Sigmoid colon (tissue), 4 donors: ENCODE data around the gene NT5DC3.

ENCODE experiments used
- EP300 ChIP-seq, 4 donors: sonication (generic); formaldehyde crosslinking; IDR thresholded peaks; one replicate each; pipeline ENCODE4 v1.6.1; 2017; ENCODE audit warnings: antibody characterized with exemption in 4 of 4
- POLR2A ChIP-seq, 2 donors: fragments of 450-650 bp; IDR thresholded peaks; one replicate each; pipeline ENCODE4 v1.6.1; 2016; ENCODE audit warnings: antibody characterized with exemption in 2 of 2, mild to moderate bottlenecking in 2 of 2, moderate library complexity in 2 of 2
- POLR2AphosphoS5 ChIP-seq, 4 donors: sonication (generic); formaldehyde crosslinking; IDR thresholded peaks; one replicate each; pipeline ENCODE4 v1.6.1; 2017; ENCODE audit warnings: antibody characterized with exemption in 4 of 4
- TF ChIP-seq, protein P1 (sequence below), 4 experiments: fragments of 450-650 bp in 3 of 4; fragments of 200-600 bp in 1 of 4; IDR thresholded peaks; one replicate each; pipeline ENCODE4 v1.5.1; 2016 to 2019; ENCODE audit warnings: antibody characterized with exemption in 4 of 4, mild to moderate bottlenecking in 3 of 4, moderate library complexity in 2 of 4

DNA sequence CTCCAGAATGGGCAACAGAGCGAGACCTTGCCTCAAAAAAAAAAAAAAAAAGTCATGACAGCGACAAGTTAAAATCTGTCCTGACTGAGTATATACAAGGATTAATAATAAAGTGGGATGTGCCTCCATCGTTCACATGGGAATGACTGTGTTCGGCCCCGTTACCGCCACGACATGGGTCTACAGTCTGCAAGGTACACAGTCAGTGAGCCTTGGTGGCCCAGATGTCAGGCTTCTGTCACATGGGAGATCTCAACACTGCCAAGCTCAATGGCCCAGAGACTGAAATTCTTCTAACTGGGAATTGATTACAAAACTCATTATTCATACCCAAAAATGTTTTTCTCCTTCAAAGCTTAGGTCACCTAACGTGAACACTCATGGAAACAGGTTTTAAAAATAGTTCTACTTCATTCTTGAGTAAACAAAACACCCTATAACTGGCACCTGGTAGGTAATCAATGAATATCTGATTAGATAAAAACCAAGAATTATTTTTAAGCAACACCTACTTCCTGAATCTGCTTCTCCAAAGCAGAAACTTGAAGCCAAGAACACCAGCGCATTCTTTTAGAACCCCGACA, 66.0 kb downstream of the NT5DC3 start:
- TF ChIP-seq, protein P1, sequence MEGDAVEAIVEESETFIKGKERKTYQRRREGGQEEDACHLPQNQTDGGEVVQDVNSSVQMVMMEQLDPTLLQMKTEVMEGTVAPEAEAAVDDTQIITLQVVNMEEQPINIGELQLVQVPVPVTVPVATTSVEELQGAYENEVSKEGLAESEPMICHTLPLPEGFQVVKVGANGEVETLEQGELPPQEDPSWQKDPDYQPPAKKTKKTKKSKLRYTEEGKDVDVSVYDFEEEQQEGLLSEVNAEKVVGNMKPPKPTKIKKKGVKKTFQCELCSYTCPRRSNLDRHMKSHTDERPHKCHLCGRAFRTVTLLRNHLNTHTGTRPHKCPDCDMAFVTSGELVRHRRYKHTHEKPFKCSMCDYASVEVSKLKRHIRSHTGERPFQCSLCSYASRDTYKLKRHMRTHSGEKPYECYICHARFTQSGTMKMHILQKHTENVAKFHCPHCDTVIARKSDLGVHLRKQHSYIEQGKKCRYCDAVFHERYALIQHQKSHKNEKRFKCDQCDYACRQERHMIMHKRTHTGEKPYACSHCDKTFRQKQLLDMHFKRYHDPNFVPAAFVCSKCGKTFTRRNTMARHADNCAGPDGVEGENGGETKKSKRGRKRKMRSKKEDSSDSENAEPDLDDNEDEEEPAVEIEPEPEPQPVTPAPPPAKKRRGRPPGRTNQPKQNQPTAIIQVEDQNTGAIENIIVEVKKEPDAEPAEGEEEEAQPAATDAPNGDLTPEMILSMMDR (IDR thresholded peaks at IDR 0.05) = no peak
- TF ChIP-seq EP300 (IDR thresholded peaks at IDR 0.05) = no peak
- peak in 2 of 4 donors; percentile 12 to 50 for TF ChIP-seq POLR2AphosphoS5 (IDR thresholded peaks at IDR 0.05)
- TF ChIP-seq POLR2A (IDR thresholded peaks at IDR 0.05) = no peak
